SU-DHL-6 (cell line): ENCODE results near the gene PITPNM3.

ENCODE experiments used
- CTCF ChIP-seq: fragments of 200-600 bp; sonication (generic); IDR thresholded peaks from one replicate; pipeline ENCODE4 v1.5.1; 2017; ENCODE audit warnings: antibody characterized with exemption, mild to moderate bottlenecking, low read length, moderate library complexity; ENCODE audit not compliant: insufficient read depth, poor library complexity, severe bottlenecking
- EZH2phosphoT487 ChIP-seq: fragments of 200-600 bp; sonication (generic), shearing (Covaris generic); conservative IDR thresholded peaks from 2 replicates; pipeline ENCODE4 v1.6.1; 2018; ENCODE audit warnings: mild to moderate bottlenecking, antibody characterized with exemption, low read length, moderate library complexity, mixed read lengths

- TF ChIP-seq CTCF (no peak), EZH2phosphoT487 (no peak)
These were observed 11.3 kb upstream of the PITPNM3 start for GRCh38 chr17:6567528-6568183.
